ENCODE data around the gene ARHGAP26. TPM values are rescaled to one million over a fixed set of nuclear protein-coding genes. Genes with fewer than 3 reads are reported as not detected.

ARHGAP26 gene
- polyA plus RNA-seq, 1 donor from 2014 or later = 0.83 TPM

DNA sequence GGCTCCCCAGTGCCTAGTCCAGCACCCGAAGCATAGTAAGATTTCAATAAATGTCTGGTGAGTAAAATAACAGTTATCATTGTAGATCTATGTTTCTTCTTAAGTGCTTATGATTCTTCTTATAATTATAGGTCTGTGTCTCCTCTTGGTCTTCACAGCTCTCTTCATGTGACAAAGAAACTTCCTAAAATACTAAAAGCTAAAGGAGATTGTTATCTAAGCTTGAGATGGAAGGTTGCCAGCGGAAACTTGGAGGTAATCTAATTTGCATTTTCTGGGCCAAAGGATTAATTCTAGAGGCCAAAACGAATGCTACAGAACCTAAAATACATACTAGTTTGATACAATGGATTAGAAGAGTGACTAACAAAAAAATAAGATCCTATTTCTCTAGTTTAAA, 13.6 kb upstream of the ARHGAP26 start:
- H3K9ac ChIP-seq (ENCODE audit: low read length) = no peak overlapping the region
- no peak overlapping the region for H3K4me3 ChIP-seq (ENCODE audit: low read length)
- no peaks in the 10 kb centered on the region for H3K79me2 ChIP-seq (replicated peaks; ENCODE audit: insufficient read depth, low read length)
- no peak overlapping the region for H3K27ac ChIP-seq (ENCODE audit: low read length)
- H3F3A ChIP-seq (ENCODE audit: insufficient read depth, low read length, poor library complexity, severe bottlenecking) = no peaks in the 10 kb centered on the region
- TF ChIP-seq, protein P1, sequence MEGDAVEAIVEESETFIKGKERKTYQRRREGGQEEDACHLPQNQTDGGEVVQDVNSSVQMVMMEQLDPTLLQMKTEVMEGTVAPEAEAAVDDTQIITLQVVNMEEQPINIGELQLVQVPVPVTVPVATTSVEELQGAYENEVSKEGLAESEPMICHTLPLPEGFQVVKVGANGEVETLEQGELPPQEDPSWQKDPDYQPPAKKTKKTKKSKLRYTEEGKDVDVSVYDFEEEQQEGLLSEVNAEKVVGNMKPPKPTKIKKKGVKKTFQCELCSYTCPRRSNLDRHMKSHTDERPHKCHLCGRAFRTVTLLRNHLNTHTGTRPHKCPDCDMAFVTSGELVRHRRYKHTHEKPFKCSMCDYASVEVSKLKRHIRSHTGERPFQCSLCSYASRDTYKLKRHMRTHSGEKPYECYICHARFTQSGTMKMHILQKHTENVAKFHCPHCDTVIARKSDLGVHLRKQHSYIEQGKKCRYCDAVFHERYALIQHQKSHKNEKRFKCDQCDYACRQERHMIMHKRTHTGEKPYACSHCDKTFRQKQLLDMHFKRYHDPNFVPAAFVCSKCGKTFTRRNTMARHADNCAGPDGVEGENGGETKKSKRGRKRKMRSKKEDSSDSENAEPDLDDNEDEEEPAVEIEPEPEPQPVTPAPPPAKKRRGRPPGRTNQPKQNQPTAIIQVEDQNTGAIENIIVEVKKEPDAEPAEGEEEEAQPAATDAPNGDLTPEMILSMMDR (IDR thresholded peaks at IDR 0.05; ENCODE audit: poor library complexity, severe bottlenecking) = no peak
- TF ChIP-seq RAD21 (conservative IDR thresholded peaks at IDR 0.05) (no peak), EZH2 (IDR thresholded peaks at IDR 0.05; ENCODE audit: borderline replicate concordance, insufficient read depth, low read length, poor library complexity, severe bottlenecking) (no peak), SMC3 (conservative IDR thresholded peaks at IDR 0.05; ENCODE audit: poor library complexity) (no peak), MXI1 (conservative IDR thresholded peaks at IDR 0.05; ENCODE audit: poor library complexity, severe bottlenecking) (no peak), TAF1 (IDR thresholded peaks at IDR 0.05; ENCODE audit: low read depth) (no peak), POLR2AphosphoS5 (IDR thresholded peaks at IDR 0.05) (no peak), EP300 (conservative IDR thresholded peaks at IDR 0.05; ENCODE audit: poor library complexity, severe bottlenecking) (no peak)
- TF ChIP-seq, protein P2, sequence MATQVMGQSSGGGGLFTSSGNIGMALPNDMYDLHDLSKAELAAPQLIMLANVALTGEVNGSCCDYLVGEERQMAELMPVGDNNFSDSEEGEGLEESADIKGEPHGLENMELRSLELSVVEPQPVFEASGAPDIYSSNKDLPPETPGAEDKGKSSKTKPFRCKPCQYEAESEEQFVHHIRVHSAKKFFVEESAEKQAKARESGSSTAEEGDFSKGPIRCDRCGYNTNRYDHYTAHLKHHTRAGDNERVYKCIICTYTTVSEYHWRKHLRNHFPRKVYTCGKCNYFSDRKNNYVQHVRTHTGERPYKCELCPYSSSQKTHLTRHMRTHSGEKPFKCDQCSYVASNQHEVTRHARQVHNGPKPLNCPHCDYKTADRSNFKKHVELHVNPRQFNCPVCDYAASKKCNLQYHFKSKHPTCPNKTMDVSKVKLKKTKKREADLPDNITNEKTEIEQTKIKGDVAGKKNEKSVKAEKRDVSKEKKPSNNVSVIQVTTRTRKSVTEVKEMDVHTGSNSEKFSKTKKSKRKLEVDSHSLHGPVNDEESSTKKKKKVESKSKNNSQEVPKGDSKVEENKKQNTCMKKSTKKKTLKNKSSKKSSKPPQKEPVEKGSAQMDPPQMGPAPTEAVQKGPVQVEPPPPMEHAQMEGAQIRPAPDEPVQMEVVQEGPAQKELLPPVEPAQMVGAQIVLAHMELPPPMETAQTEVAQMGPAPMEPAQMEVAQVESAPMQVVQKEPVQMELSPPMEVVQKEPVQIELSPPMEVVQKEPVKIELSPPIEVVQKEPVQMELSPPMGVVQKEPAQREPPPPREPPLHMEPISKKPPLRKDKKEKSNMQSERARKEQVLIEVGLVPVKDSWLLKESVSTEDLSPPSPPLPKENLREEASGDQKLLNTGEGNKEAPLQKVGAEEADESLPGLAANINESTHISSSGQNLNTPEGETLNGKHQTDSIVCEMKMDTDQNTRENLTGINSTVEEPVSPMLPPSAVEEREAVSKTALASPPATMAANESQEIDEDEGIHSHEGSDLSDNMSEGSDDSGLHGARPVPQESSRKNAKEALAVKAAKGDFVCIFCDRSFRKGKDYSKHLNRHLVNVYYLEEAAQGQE (IDR thresholded peaks at IDR 0.05; ENCODE audit: borderline replicate concordance) = no peak
- H3K4me2 ChIP-seq (ENCODE audit: low read length) = no peak overlapping the region
- H3K9me3 ChIP-seq (ENCODE audit: low read length) = no peaks in the 10 kb centered on the region
- no peaks in the 10 kb centered on the region for H3K9me2 ChIP-seq (ENCODE audit: insufficient read depth, low read length)
- no peaks in the 10 kb centered on the region for H4K20me1 ChIP-seq (ENCODE audit: insufficient read depth)
- no peaks in the 10 kb centered on the region for H3K27me3 ChIP-seq (ENCODE audit: insufficient read depth, low read depth, low read length)
- no peaks in the 10 kb centered on the region for H3K36me3 ChIP-seq (ENCODE audit: insufficient read depth, low read length)
- H2AFZ ChIP-seq (ENCODE audit: low read depth, low read length) = no peak overlapping the region

DNA sequence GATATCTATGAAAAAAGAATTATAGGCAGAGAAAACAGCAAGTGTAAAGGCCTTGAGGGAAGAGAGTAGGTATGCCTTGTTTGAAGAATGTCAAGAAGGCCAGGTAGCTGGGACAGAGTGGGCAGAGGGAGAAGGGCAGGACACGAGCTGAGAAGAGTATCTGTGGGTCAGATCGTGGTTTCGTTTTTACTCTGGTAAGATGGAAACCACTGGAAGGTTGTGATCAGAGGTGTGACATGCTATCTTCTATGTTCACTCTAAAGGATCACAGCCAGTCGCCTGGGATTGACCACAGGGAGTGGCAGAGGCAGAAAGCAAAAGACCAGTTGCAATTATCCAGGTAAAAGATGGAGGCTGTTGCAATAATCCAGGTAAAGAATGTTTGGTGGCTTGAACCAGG, 12.6 kb upstream of the ARHGAP26 start:
- Histone ChIP-seq H3K36me3 (ENCODE audit: insufficient read depth, low read length) (no peaks in the 10 kb centered on the region), H4K20me1 (ENCODE audit: insufficient read depth) (no peaks in the 10 kb centered on the region), H3K9ac (ENCODE audit: low read length) (no peak overlapping the region), H3K9me2 (ENCODE audit: insufficient read depth, low read length) (no peaks in the 10 kb centered on the region), H3K4me2 (ENCODE audit: low read length) (no peak overlapping the region), H3K4me3 (ENCODE audit: low read length) (no peak overlapping the region), H2AFZ (ENCODE audit: low read depth, low read length) (no peak overlapping the region), H3F3A (ENCODE audit: insufficient read depth, low read length, poor library complexity, severe bottlenecking) (no peaks in the 10 kb centered on the region), H3K27ac (ENCODE audit: low read length) (no peak overlapping the region), H3K9me3 (ENCODE audit: low read length) (no peaks in the 10 kb centered on the region), H3K27me3 (ENCODE audit: insufficient read depth, low read depth, low read length) (no peaks in the 10 kb centered on the region), H3K79me2 (replicated peaks; ENCODE audit: insufficient read depth, low read length) (no peaks in the 10 kb centered on the region)
- TF ChIP-seq SMC3 (conservative IDR thresholded peaks at IDR 0.05; ENCODE audit: poor library complexity) = no peak
- TF ChIP-seq POLR2AphosphoS5 (IDR thresholded peaks at IDR 0.05) = no peak
- TF ChIP-seq, protein P1 (IDR thresholded peaks at IDR 0.05; ENCODE audit: poor library complexity, severe bottlenecking) = no peak
- TF ChIP-seq MXI1 (conservative IDR thresholded peaks at IDR 0.05; ENCODE audit: poor library complexity, severe bottlenecking) = no peak
- TF ChIP-seq EZH2 (IDR thresholded peaks at IDR 0.05; ENCODE audit: borderline replicate concordance, insufficient read depth, low read length, poor library complexity, severe bottlenecking) = no peak
- no peak for TF ChIP-seq RAD21 (conservative IDR thresholded peaks at IDR 0.05)
- TF ChIP-seq, protein P2 (IDR thresholded peaks at IDR 0.05; ENCODE audit: borderline replicate concordance) = no peak
- TF ChIP-seq TAF1 (IDR thresholded peaks at IDR 0.05; ENCODE audit: low read depth) = no peak
- no peak for TF ChIP-seq EP300 (conservative IDR thresholded peaks at IDR 0.05; ENCODE audit: poor library complexity, severe bottlenecking)
